Breast epithelium (tissue), 3 donors: ENCODE data around the gene LBX2.
"Not testable (repeated sequence)": the region's sequence is repeated elsewhere in the genome, so short reads cannot be mapped to it uniquely, and the experiment has no call there.

Experiments
- CTCF ChIP-seq, 3 donors: fragments of 450-650 bp; IDR thresholded peaks; one replicate each; pipeline ENCODE4 v1.5.1; 2016 to 2017; ENCODE audit warnings: antibody characterized with exemption in 3 of 3, mild to moderate bottlenecking in 3 of 3, moderate library complexity in 3 of 3
- POLR2A ChIP-seq: fragments of 450-650 bp; IDR thresholded peaks from one replicate; pipeline ENCODE4 v1.6.1; 2016; ENCODE audit warnings: antibody characterized with exemption, mild to moderate bottlenecking, moderate library complexity
- POLR2AphosphoS5 ChIP-seq, 3 donors: sonication (generic); formaldehyde crosslinking; IDR thresholded peaks; one replicate each; pipeline ENCODE4 v1.6.1; 2017; ENCODE audit warnings: antibody characterized with exemption in 3 of 3

- TF ChIP-seq POLR2A; CTCF (IDR thresholded peaks at IDR 0.05); POLR2AphosphoS5 (IDR thresholded peaks at IDR 0.05): not testable (repeated sequence)
These were observed 15.7 kb downstream of the LBX2 start for GRCh38 chr2:74483675-74484164.
